Dendritic cell treated with granulocyte-macrophage colony-stimulating factor and Interleukin-4, amounts not matched to agents 40 ng/mL and 50 ng/mL, for 4 days (primary cell): ENCODE measurements around the gene SPHK1.

ENCODE experiments used
- H3K27ac Mint-ChIP-seq: one replicate; pipeline ENCODE4 v1.8.0; 2022; ENCODE audit warnings: mild to moderate bottlenecking, mixed read lengths
- H3K27me3 Mint-ChIP-seq: one replicate; pipeline ENCODE4 v1.8.0; 2022; ENCODE audit warnings: mild to moderate bottlenecking, mixed read lengths
- H3K36me3 Mint-ChIP-seq: one replicate; pipeline ENCODE4 v1.8.0; 2022; ENCODE audit warnings: low read depth, mixed read lengths
- H3K4me1 Mint-ChIP-seq: one replicate; pipeline ENCODE4 v1.8.0; 2022; ENCODE audit warnings: low read depth, mixed read lengths
- H3K4me3 Mint-ChIP-seq: one replicate; pipeline ENCODE4 v1.8.0; 2022; ENCODE audit warnings: mild to moderate bottlenecking, moderate library complexity, mixed read lengths
- H3K9me3 Mint-ChIP-seq: one replicate; pipeline ENCODE4 v1.8.0; 2022; ENCODE audit warnings: mixed read lengths
- intact Hi-C: fragments of 100-400 bp; cut with micrococcal nuclease; formaldehyde crosslinking; loops from one replicate; pipeline ENCODE4 v1.15.0; 2022

The SPHK1 gene

GRCh38 chr17:76416457-76416856, 32.0 kb downstream of the SPHK1 start:
- Mint-ChIP-seq H3K36me3 (peaks cover 13% of the 10 kb centered on the region), H3K27me3 (no peaks in the 10 kb centered on the region), H3K9me3 (no peaks in the 10 kb centered on the region), H3K4me3 (no peak overlapping the region), H3K4me1 (peaks cover 16% of the 10 kb centered on the region), H3K27ac (no peak overlapping the region)
- intact Hi-C loops: no loop called here

- intact Hi-C loops: no loop called here
- no peak overlapping the region for H3K4me3 Mint-ChIP-seq
- no peaks in the 10 kb centered on the region for H3K27me3 Mint-ChIP-seq
- peaks cover 17% of the 10 kb centered on the region for H3K36me3 Mint-ChIP-seq
- no peak overlapping the region for H3K27ac Mint-ChIP-seq
- no peaks in the 10 kb centered on the region for H3K9me3 Mint-ChIP-seq
- peaks cover 16% of the 10 kb centered on the region for H3K4me1 Mint-ChIP-seq
Measured at GRCh38 chr17:76416899-76417298, 32.5 kb downstream of the SPHK1 start.

- peaks cover 17% of the 10 kb centered on the region for H3K4me1 Mint-ChIP-seq
Measured at GRCh38 chr17:76417499-76418143, 33.2 kb downstream of the SPHK1 start.

GRCh38 chr17:76419576-76420260, 35.3 kb downstream of the SPHK1 start:
- intact Hi-C loops: no loop called here
- H3K4me3 Mint-ChIP-seq: no peak overlapping the region
- H3K9me3 Mint-ChIP-seq: no peaks in the 10 kb centered on the region
- no peaks in the 10 kb centered on the region for H3K27me3 Mint-ChIP-seq
- H3K36me3 Mint-ChIP-seq: peaks cover 28% of the 10 kb centered on the region
- no peak overlapping the region for H3K27ac Mint-ChIP-seq
- peaks cover 17% of the 10 kb centered on the region for H3K4me1 Mint-ChIP-seq

More at GRCh38 chr17:76417499-76418143, 33.2 kb downstream of the SPHK1 start:
- no peaks in the 10 kb centered on the region for H3K9me3 Mint-ChIP-seq
- no peak overlapping the region for H3K4me3 Mint-ChIP-seq
- H3K27me3 Mint-ChIP-seq: no peaks in the 10 kb centered on the region
- H3K27ac Mint-ChIP-seq: no peak overlapping the region
- H3K36me3 Mint-ChIP-seq: peaks cover 22% of the 10 kb centered on the region
- intact Hi-C loops: no loop called here

DNA sequence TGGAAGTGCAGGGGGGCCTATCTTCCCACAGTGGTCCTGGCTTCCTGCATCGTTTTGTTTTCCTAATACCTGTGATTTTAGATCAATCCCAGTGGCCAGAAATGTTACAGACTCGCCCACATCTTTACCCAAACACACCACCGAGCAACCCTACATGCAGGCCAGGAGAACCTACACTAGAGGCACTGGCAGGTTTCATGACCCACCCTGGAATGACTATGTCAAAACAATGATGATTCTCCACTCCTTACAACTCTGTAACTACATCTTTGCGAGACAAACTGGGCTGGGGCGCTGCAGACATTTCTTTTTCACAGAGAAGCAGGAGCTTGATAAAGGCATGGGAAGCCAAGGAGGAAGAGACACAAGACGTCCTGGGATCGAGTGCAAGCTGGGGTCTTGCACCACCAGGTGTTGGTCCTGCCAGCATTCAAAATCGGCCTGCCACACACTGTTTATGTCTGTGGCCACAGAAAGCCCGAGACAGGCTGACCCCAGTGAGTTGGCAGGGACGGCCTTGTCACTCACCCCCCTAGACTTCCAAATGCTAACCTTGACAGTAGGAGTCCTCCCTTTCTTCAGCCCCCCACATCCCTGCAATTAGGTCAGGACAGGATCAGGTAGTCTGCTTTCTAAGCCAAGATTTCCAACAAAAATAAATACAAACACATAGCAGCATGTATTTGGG, 36.1 kb downstream of the SPHK1 start:
- H3K27me3 Mint-ChIP-seq: no peaks in the 10 kb centered on the region
- intact Hi-C loops: no loop called here
- peaks cover 28% of the 10 kb centered on the region for H3K36me3 Mint-ChIP-seq
- H3K4me1 Mint-ChIP-seq: peaks cover 16% of the 10 kb centered on the region
- H3K27ac Mint-ChIP-seq: no peak overlapping the region
- no peaks in the 10 kb centered on the region for H3K9me3 Mint-ChIP-seq
- H3K4me3 Mint-ChIP-seq: no peak overlapping the region

DNA sequence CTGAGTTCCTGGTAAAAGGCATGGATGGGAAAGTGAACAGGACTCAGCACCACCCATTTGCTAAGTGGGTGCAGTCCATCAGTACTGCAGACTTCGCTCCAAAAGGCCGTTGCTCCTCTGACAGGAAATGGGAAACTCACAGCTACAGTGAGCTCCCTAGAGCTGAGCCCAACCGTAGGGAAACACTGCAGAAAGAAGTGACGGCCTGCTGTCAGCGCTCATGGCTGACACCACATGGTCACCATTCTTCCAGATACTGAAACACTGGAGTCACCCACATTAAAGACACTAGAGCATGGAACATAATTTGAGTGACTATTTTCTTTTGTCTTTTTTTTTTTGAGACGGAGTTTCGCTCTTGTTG, 36.6 kb downstream of the SPHK1 start:
- peaks cover 28% of the 10 kb centered on the region for H3K36me3 Mint-ChIP-seq
- no peak overlapping the region for H3K4me3 Mint-ChIP-seq
- no peaks in the 10 kb centered on the region for H3K9me3 Mint-ChIP-seq
- H3K27ac Mint-ChIP-seq: no peak overlapping the region
- intact Hi-C loops: no loop called here
- no peaks in the 10 kb centered on the region for H3K27me3 Mint-ChIP-seq
- H3K4me1 Mint-ChIP-seq: peaks cover 16% of the 10 kb centered on the region

- H3K36me3 Mint-ChIP-seq: peaks cover 25% of the 10 kb centered on the region
Measured at GRCh38 chr17:76422406-76422805, 38.0 kb downstream of the SPHK1 start.

DNA sequence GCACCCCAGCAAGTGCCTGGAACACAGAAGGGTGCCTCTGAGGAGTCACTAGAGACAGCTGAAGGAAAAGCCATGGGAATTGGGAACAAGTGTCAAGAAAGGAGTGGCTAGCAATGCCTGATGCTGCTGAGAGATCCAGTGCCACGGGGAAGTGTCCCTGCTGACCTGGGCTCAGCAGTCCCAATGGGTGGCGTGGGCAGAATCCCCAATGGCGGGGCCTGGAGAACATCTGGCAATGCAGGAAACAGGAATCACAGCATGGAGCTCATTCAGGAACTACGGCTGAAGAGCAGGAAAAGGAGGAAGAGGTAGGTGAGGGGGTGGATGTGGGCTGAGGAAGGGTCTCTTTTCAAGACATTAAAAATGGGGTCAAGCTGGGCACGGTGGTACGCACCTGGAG, 38.5 kb downstream of the SPHK1 start:
- peaks cover 21% of the 10 kb centered on the region for H3K36me3 Mint-ChIP-seq
- no peaks in the 10 kb centered on the region for H3K27me3 Mint-ChIP-seq
- intact Hi-C loops: no loop called here
- H3K27ac Mint-ChIP-seq: no peak overlapping the region
- no peaks in the 10 kb centered on the region for H3K9me3 Mint-ChIP-seq
- peaks cover 27% of the 10 kb centered on the region for H3K4me1 Mint-ChIP-seq
- no peak overlapping the region for H3K4me3 Mint-ChIP-seq

More at GRCh38 chr17:76422406-76422805, 38.0 kb downstream of the SPHK1 start:
- Mint-ChIP-seq H3K27ac (no peak overlapping the region), H3K27me3 (no peaks in the 10 kb centered on the region), H3K4me3 (no peak overlapping the region), H3K9me3 (no peaks in the 10 kb centered on the region), H3K4me1 (peaks cover 27% of the 10 kb centered on the region)
- intact Hi-C loops: no loop called here

- no peaks in the 10 kb centered on the region for H3K9me3 Mint-ChIP-seq
- peaks cover 11% of the 10 kb centered on the region for H3K36me3 Mint-ChIP-seq
- intact Hi-C loops: no loop called here
- H3K27me3 Mint-ChIP-seq: no peaks in the 10 kb centered on the region
- H3K27ac Mint-ChIP-seq: no peak overlapping the region
- H3K4me3 Mint-ChIP-seq: no peak overlapping the region
- H3K4me1 Mint-ChIP-seq: peaks cover 29% of the 10 kb centered on the region
Measured at GRCh38 chr17:76426853-76427252, 42.4 kb downstream of the SPHK1 start.

GRCh38 chr17:76427501-76428231, 43.3 kb downstream of the SPHK1 start:
- Mint-ChIP-seq H3K36me3 (peaks cover 5% of the 10 kb centered on the region), H3K9me3 (no peaks in the 10 kb centered on the region), H3K27me3 (no peaks in the 10 kb centered on the region), H3K4me1 (peaks cover 28% of the 10 kb centered on the region), H3K4me3 (no peak overlapping the region), H3K27ac (no peak overlapping the region)
- intact Hi-C loops: no loop called here

- Mint-ChIP-seq H3K4me1 (peaks cover 23% of the 10 kb centered on the region), H3K36me3 (no peaks in the 10 kb centered on the region), H3K4me3 (no peak overlapping the region), H3K27ac (no peak overlapping the region), H3K9me3 (no peaks in the 10 kb centered on the region), H3K27me3 (no peaks in the 10 kb centered on the region)
- intact Hi-C loops: no loop called here
Measured at GRCh38 chr17:76428511-76428910, 44.1 kb downstream of the SPHK1 start.

DNA sequence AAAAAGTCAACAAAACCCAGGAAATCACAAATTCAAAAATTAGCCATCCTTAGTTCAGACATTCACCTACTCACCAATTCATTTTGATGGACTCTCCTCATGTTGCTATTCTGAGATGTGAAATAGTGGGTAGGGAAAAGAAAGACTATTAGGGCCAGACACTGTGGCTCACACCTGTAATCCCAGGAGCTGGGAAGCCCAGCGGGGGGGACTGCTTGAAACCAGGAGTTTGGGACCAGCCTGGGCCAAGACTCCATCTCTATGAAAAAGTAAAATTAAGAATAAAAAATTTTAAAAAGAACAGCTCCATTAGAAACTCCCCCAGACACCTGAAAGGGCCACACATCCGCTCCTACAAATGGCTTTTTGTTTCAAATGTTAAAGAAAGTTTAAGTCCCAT, 47.1 kb downstream of the SPHK1 start:
- Mint-ChIP-seq H3K9me3 (no peaks in the 10 kb centered on the region), H3K27me3 (no peaks in the 10 kb centered on the region), H3K27ac (no peak overlapping the region), H3K4me3 (no peak overlapping the region), H3K36me3 (peaks cover 5% of the 10 kb centered on the region), H3K4me1 (peaks cover 21% of the 10 kb centered on the region)
- intact Hi-C loops: no loop called here

GRCh38 chr17:76432004-76432403, 47.6 kb downstream of the SPHK1 start:
- Mint-ChIP-seq H3K27ac (no peak overlapping the region), H3K36me3 (peaks cover 5% of the 10 kb centered on the region), H3K9me3 (no peaks in the 10 kb centered on the region), H3K27me3 (no peaks in the 10 kb centered on the region), H3K4me1 (peaks cover 17% of the 10 kb centered on the region), H3K4me3 (no peak overlapping the region)
- intact Hi-C loops: no loop called here
